ENCODE data around the gene CALCOCO1. TPM values are rescaled to one million over a fixed set of nuclear protein-coding genes. Genes with fewer than 3 reads are reported as not detected.
"Not testable (repeated sequence)": the region's sequence is repeated elsewhere in the genome, so short reads cannot be mapped to it uniquely, and the experiment has no call there.

CALCOCO1 gene
- total RNA-seq, 2 donors from 2014 or later: 108 to 194 TPM

- TF ChIP-seq POLR2A (IDR thresholded peaks at IDR 0.05): no peak
- TF ChIP-seq POLR2AphosphoS5 (IDR thresholded peaks at IDR 0.05): no peak
- no peak for TF ChIP-seq CTCF (IDR thresholded peaks at IDR 0.05)
- 91% methylated on average over 9 of the region's 9 CpGs for WGBS
- no peaks in the 10 kb centered on the region for H3K36me3 ChIP-seq
- H3K4me3 ChIP-seq: no peak overlapping the region
- DNase-seq (ENCODE audit: low spot score): no peak
- H3K27ac ChIP-seq: no peak overlapping the region
- H3K27me3 ChIP-seq (replicated peaks; ENCODE audit: insufficient read depth): no peaks in the 10 kb centered on the region
- intact Hi-C loops (cut with DNase I): no loop called here
- no peaks in the 10 kb centered on the region for H3K9me3 ChIP-seq
- no peaks in the 10 kb centered on the region for H3K4me1 ChIP-seq (replicated peaks)
These were observed 43.3 kb downstream of the CALCOCO1 start for GRCh38 chr12:53683983-53684382.

- Histone ChIP-seq H3K9me3 (no peaks in the 10 kb centered on the region), H3K27ac (no peak overlapping the region), H3K4me1 (replicated peaks) (no peaks in the 10 kb centered on the region), H3K27me3 (replicated peaks; ENCODE audit: insufficient read depth) (no peaks in the 10 kb centered on the region), H3K4me3 (no peak overlapping the region), H3K36me3 (no peaks in the 10 kb centered on the region)
- 97% methylated on average over 2 of the region's 2 CpGs for WGBS
- no peak for DNase-seq (ENCODE audit: low spot score)
- TF ChIP-seq POLR2AphosphoS5 (IDR thresholded peaks at IDR 0.05) (no peak), POLR2A (IDR thresholded peaks at IDR 0.05) (no peak), CTCF (IDR thresholded peaks at IDR 0.05) (no peak)
- intact Hi-C loops (cut with DNase I): no loop called here
These were observed 43.8 kb downstream of the CALCOCO1 start for GRCh38 chr12:53683494-53683893.

GRCh38 chr12:53680061-53680460, 47.2 kb downstream of the CALCOCO1 start:
- DNase-seq (ENCODE audit: low spot score); H3K36me3 ChIP-seq; H3K27ac ChIP-seq; H3K4me1 ChIP-seq (replicated peaks); H3K4me3 ChIP-seq; H3K9me3 ChIP-seq; H3K27me3 ChIP-seq (replicated peaks; ENCODE audit: insufficient read depth); intact Hi-C loops (cut with DNase I): not testable (repeated sequence)
- 87% methylated on average over 5 of the region's 5 CpGs for WGBS

- Histone ChIP-seq H3K27ac (peak overlapping the region; percentile 84 to 89), H3K9me3 (no peaks in the 10 kb centered on the region), H3K27me3 (replicated peaks; ENCODE audit: insufficient read depth) (no peaks in the 10 kb centered on the region), H3K36me3 (no peaks in the 10 kb centered on the region), H3K4me1 (replicated peaks) (peaks cover 9% of the 10 kb centered on the region), H3K4me3 (peak overlapping the region in 1 of 2 donors; percentile 26)
- TF ChIP-seq POLR2AphosphoS5 (IDR thresholded peaks at IDR 0.05) (no peak), CTCF (IDR thresholded peaks at IDR 0.05) (no peak), POLR2A (IDR thresholded peaks at IDR 0.05) (no peak)
- 43% methylated on average over 5 of the region's 5 CpGs for WGBS
- no peak for DNase-seq (ENCODE audit: low spot score)
- intact Hi-C loops (cut with DNase I): loop anchor here (2.0 kb wide), 1 partner anchor 51 kb away; the partner anchor contains the start of gene ATF7
These were observed 49.5 kb downstream of the CALCOCO1 start for GRCh38 chr12:53677800-53678148.

GRCh38 chr12:53677016-53677799, 50.0 kb downstream of the CALCOCO1 start:
- 3% methylated on average over 51 of the region's 51 CpGs for WGBS
- DNase-seq (ENCODE audit: low spot score): no peak
- no peaks in the 10 kb centered on the region for H3K9me3 ChIP-seq
- TF ChIP-seq POLR2A (IDR thresholded peaks at IDR 0.05) (no peak), CTCF (IDR thresholded peaks at IDR 0.05) (no peak), POLR2AphosphoS5 (IDR thresholded peaks at IDR 0.05) (peak; percentile 26)
- H3K4me3 ChIP-seq: peak overlapping the region; percentile 26 to 39
- intact Hi-C loops (cut with DNase I): loop anchor here (2.0 kb wide), 1 partner anchor 50 kb away; the partner anchor contains the start of gene ATF7
- no peaks in the 10 kb centered on the region for H3K27me3 ChIP-seq (replicated peaks; ENCODE audit: insufficient read depth)
- H3K27ac ChIP-seq: peak overlapping the region; percentile 84 to 89
- H3K4me1 ChIP-seq (replicated peaks): peaks cover 9% of the 10 kb centered on the region
- no peaks in the 10 kb centered on the region for H3K36me3 ChIP-seq

All from prostate gland (tissue), 2 donors.